MM.1S (cell line): ENCODE data around the gene TRIM71.

Experiments
- DNase-seq: peaks from one replicate; pipeline ENCODE4 v3.0.0-alpha.2; 2015
- H2AFZ ChIP-seq: fragments of 300-600 bp; sonication (generic); 2 replicates; pipeline ENCODE4 v1.6.0; 2016; ENCODE audit warnings: antibody characterized with exemption, low read length
- H3F3A ChIP-seq: fragments of 300-600 bp; sonication (generic); 2 replicates; pipeline ENCODE4 v1.6.1; 2016; ENCODE audit warnings: mild to moderate bottlenecking, antibody characterized with exemption, low read length, moderate library complexity, mixed read lengths; ENCODE audit not compliant: insufficient read depth
- H3K27ac ChIP-seq: fragments of 300-600 bp; sonication (generic); 2 replicates; pipeline ENCODE4 v1.5.1; 2016; ENCODE audit warnings: mild to moderate bottlenecking, low read length
- H3K27me3 ChIP-seq: fragments of 300-600 bp; sonication (generic); replicated peaks from 2 replicates; pipeline ENCODE4 v1.6.0; 2016; ENCODE audit warnings: low read length; ENCODE audit not compliant: insufficient read depth
- H3K36me3 ChIP-seq: fragments of 300-600 bp; sonication (generic); replicated peaks from 2 replicates; pipeline ENCODE4 v1.6.1; 2016; ENCODE audit warnings: mild to moderate bottlenecking, low read length, mixed read lengths; ENCODE audit not compliant: insufficient read depth
- H3K4me1 ChIP-seq: fragments of 300-600 bp; sonication (generic); 2 replicates; pipeline ENCODE4 v1.6.1; 2016; ENCODE audit warnings: low read length, mixed read lengths
- H3K4me2 ChIP-seq: fragments of 300-600 bp; sonication (generic); 2 replicates; pipeline ENCODE4 v1.6.0; 2016; ENCODE audit warnings: low read depth, low read length
- H3K4me3 ChIP-seq: fragments of 300-600 bp; sonication (generic); 2 replicates; pipeline ENCODE4 v1.5.1; 2016; ENCODE audit warnings: low read length, mixed read lengths
- H3K79me2 ChIP-seq: fragments of 300-600 bp; sonication (generic); 2 replicates; pipeline ENCODE4 v1.6.1; 2016; ENCODE audit warnings: mixed run types, low read length, mixed read lengths
- H3K9ac ChIP-seq: fragments of 300-600 bp; sonication (generic); 2 replicates; pipeline ENCODE4 v1.6.1; 2016; ENCODE audit warnings: low read length, mixed read lengths
- H3K9me2 ChIP-seq: fragments of 300-600 bp; sonication (generic); replicated peaks from 2 replicates; pipeline ENCODE4 v1.6.1; 2016; ENCODE audit warnings: mild to moderate bottlenecking, low read length, mixed read lengths; ENCODE audit not compliant: insufficient read depth
- H3K9me3 ChIP-seq: fragments of 300-600 bp; sonication (generic); replicated peaks from 2 replicates; pipeline ENCODE4 v1.6.1; 2016; ENCODE audit warnings: mild to moderate bottlenecking, low read length, mixed read lengths; ENCODE audit not compliant: insufficient read depth
- H4K20me1 ChIP-seq: fragments of 300-600 bp; sonication (generic); 2 replicates; pipeline ENCODE4 v1.6.1; 2016; ENCODE audit warnings: mild to moderate bottlenecking, low read length, moderate library complexity, mixed read lengths; ENCODE audit not compliant: insufficient read depth
- EZH2 ChIP-seq: fragments of 300-600 bp; sonication (generic); optimal IDR thresholded peaks from 2 replicates; pipeline ENCODE3; 2017; ENCODE audit warnings: low read depth, mild to moderate bottlenecking, antibody characterized with exemption, low read length, mixed read lengths
- EZH2phosphoT487 ChIP-seq: fragments of 300-600 bp; sonication (generic); IDR thresholded peaks from 2 replicates; pipeline ENCODE4 v1.6.1; 2018; ENCODE audit warnings: antibody characterized with exemption, low read length
- TF ChIP-seq, protein P1 (sequence below): fragments of 300-600 bp; sonication (generic); IDR thresholded peaks from 2 replicates; pipeline ENCODE4 v1.5.1; 2016; ENCODE audit warnings: antibody characterized with exemption, low read length, mixed read lengths

Gene TRIM71

DNA sequence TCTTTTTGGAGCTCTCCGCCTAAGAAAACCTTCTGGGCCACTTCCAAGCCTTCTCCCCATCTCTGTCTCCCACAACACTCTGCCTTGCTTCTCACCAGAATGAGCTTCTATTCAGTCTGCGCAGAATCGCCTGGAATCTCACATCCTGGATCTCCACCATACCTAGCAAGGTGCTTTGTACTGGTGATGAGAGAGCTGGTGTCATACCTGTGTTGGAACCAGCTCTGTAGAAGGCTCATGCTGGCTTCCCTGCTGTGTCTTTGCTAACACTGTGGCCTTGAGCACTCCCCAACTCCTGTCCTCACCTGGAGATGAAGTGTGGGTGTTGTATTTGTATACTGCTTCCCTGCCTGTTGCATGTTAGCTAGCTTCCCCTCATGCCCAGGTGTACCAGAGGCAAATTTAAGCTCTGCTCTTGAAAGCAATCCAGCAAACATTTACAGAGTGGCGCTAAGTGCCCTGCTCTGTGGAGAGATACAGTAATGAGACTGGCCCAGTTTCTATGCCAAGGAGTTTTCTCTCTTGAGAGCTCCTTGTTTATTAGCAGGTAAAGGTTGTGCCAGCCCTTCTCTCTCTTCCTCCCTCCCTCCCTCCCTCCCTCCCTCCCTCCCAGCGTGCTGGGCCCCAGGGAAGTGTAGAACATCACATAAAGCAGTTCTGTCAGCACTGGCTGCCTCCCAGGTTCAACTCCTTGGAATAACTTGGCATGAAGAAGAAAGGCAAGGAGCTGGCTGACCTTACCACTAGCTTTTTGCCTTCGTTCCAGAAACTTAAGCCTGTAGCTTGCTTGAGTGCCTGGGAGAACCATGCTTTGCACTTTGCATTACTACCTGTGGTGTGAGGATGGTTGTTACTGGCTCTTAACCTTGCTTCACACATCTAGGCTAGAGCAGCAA, 54.9 kb downstream of the TRIM71 start:
- no peak overlapping the region for H3K4me2 ChIP-seq
- no peaks in the 10 kb centered on the region for H4K20me1 ChIP-seq
- H3K4me3 ChIP-seq, result no peak overlapping the region
- peaks cover 9% of the 10 kb centered on the region for H3K4me1 ChIP-seq
- H3K27ac ChIP-seq, result no peak overlapping the region
- no peaks in the 10 kb centered on the region for H3K36me3 ChIP-seq
- no peaks in the 10 kb centered on the region for H3F3A ChIP-seq
- no peak overlapping the region for H2AFZ ChIP-seq
- H3K9me2 ChIP-seq, result no peaks in the 10 kb centered on the region
- DNase-seq, result no peak
- no peak for TF ChIP-seq EZH2phosphoT487
- TF ChIP-seq, protein P1, sequence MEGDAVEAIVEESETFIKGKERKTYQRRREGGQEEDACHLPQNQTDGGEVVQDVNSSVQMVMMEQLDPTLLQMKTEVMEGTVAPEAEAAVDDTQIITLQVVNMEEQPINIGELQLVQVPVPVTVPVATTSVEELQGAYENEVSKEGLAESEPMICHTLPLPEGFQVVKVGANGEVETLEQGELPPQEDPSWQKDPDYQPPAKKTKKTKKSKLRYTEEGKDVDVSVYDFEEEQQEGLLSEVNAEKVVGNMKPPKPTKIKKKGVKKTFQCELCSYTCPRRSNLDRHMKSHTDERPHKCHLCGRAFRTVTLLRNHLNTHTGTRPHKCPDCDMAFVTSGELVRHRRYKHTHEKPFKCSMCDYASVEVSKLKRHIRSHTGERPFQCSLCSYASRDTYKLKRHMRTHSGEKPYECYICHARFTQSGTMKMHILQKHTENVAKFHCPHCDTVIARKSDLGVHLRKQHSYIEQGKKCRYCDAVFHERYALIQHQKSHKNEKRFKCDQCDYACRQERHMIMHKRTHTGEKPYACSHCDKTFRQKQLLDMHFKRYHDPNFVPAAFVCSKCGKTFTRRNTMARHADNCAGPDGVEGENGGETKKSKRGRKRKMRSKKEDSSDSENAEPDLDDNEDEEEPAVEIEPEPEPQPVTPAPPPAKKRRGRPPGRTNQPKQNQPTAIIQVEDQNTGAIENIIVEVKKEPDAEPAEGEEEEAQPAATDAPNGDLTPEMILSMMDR, result no peak
- TF ChIP-seq EZH2, result no peak
- no peaks in the 10 kb centered on the region for H3K9me3 ChIP-seq
- H3K27me3 ChIP-seq, result no peaks in the 10 kb centered on the region
- no peak overlapping the region for H3K9ac ChIP-seq
- H3K79me2 ChIP-seq, result no peaks in the 10 kb centered on the region

DNA sequence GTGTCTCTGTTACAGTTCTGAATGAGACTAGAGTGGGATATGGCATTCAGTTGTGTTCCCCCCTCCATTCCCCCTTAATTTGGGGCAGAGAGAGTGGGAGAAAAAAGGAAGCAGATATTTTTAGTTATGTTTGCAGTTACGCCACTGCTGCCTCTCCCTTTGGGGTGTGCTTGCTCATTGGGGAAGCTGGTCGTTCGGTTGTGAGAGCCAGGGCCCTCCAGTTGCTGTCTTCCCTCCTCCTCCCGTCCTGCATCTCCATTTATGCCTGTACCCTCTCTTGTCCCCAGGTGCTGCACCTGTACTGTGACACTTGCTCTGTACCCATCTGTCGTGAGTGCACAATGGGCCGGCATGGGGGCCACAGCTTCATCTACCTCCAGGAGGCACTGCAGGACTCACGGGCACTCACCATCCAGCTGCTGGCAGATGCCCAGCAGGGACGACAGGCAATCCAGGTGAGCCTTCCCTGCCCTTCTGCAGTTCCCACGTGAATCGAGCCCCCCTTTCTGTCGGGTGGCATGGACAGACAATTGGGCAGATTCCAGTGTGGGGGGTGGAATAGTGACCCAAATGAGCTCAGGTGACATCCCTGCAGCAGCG, 55.8 kb downstream of the TRIM71 start:
- Histone ChIP-seq H3K9me3 (no peaks in the 10 kb centered on the region), H3F3A (no peaks in the 10 kb centered on the region), H3K27ac (no peak overlapping the region), H3K9ac (no peak overlapping the region), H2AFZ (no peak overlapping the region), H4K20me1 (no peaks in the 10 kb centered on the region), H3K79me2 (no peaks in the 10 kb centered on the region), H3K36me3 (no peaks in the 10 kb centered on the region), H3K4me1 (peaks cover 9% of the 10 kb centered on the region), H3K9me2 (no peaks in the 10 kb centered on the region), H3K4me3 (no peak overlapping the region), H3K27me3 (no peaks in the 10 kb centered on the region), H3K4me2 (no peak overlapping the region)
- TF ChIP-seq, protein P1, result 0 out of 2 replicates have a peak, but pooled peaks have one; percentile 5
- TF ChIP-seq EZH2, result no peak
- TF ChIP-seq EZH2phosphoT487, result no peak
- no peak for DNase-seq

DNA sequence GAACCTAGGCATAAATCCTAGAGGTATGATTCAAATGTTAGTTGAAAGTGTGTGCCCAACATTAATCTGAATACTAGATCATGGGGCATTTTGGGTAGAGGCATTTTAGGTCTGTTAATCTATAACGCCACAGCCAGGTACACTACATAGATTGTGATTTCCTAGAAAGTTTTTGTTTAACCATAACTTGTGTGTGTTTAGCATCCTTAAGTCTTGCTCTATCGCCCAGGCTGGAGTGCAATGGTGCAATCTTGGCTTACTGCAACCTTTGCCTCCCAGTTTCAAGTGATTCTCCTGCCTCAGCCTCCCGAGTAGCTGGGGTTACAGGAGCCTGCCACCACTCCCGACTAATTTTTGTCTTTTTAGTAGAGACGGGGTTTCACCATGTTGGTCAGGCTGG, 59.1 kb downstream of the TRIM71 start:
- H3K27me3 ChIP-seq, result no peaks in the 10 kb centered on the region
- H3K36me3 ChIP-seq, result no peaks in the 10 kb centered on the region
- no peaks in the 10 kb centered on the region for H3K79me2 ChIP-seq
- H3K27ac ChIP-seq, result no peak overlapping the region
- H4K20me1 ChIP-seq, result no peaks in the 10 kb centered on the region
- H3K9me2 ChIP-seq, result no peaks in the 10 kb centered on the region
- no peak overlapping the region for H3K9ac ChIP-seq
- TF ChIP-seq, protein P1, result no peak
- TF ChIP-seq EZH2phosphoT487 (no peak), EZH2 (no peak)
- H3F3A ChIP-seq, result no peaks in the 10 kb centered on the region
- no peak for DNase-seq
- no peak overlapping the region for H3K4me3 ChIP-seq
- no peaks in the 10 kb centered on the region for H3K9me3 ChIP-seq
- H3K4me1 ChIP-seq, result no peaks in the 10 kb centered on the region
- no peak overlapping the region for H3K4me2 ChIP-seq
- no peak overlapping the region for H2AFZ ChIP-seq
